Aorta (tissue), 5 donors: Measurements from ENCODE around the gene DQX1. TPM values are rescaled to one million over a fixed set of nuclear protein-coding genes. Genes with fewer than 3 reads are reported as not detected.

Experiments used
- ATAC-seq: fragments of 200-7000 bp; cut with Tn5 transposase; one replicate; pipeline ENCODE4 v1.9.1; 2022; ENCODE audit warnings: moderate library complexity; ENCODE audit not compliant: low FRiP score
- DNase-seq, 2 donors: peaks; one replicate each; pipeline ENCODE4 v3.0.0-alpha.2; 2020
- H3K27ac ChIP-seq, 2 donors: one replicate each; pipeline ENCODE4 v1.5.1; 2013; ENCODE audit warnings: low read length in 2 of 2, mild to moderate bottlenecking in 2 of 2, moderate library complexity in 2 of 2, control low read depth in 1 of 2, inconsistent platforms in 1 of 2, low read depth in 1 of 2
- H3K27me3 ChIP-seq, 2 donors: one replicate each; pipeline ENCODE4 v1.6.1; 2013; ENCODE audit warnings: control low read depth in 1 of 2, low read length in 1 of 2, mild to moderate bottlenecking in 1 of 2, moderate library complexity in 1 of 2; ENCODE audit not compliant: insufficient read depth in 2 of 2, control insufficient read depth in 1 of 2
- H3K36me3 ChIP-seq, 2 donors: one replicate each; pipeline ENCODE4 v1.6.1; 2013; ENCODE audit warnings: control low read depth in 1 of 2, low read length in 1 of 2, mild to moderate bottlenecking in 1 of 2; ENCODE audit not compliant: insufficient read depth in 2 of 2, control insufficient read depth in 1 of 2
- H3K4me1 ChIP-seq, 2 donors: one replicate each; pipeline ENCODE4 v1.6.1; 2013; ENCODE audit warnings: low read length in 2 of 2, control low read depth in 1 of 2, mild to moderate bottlenecking in 1 of 2, moderate library complexity in 1 of 2; ENCODE audit not compliant: insufficient read depth in 2 of 2, control insufficient read depth in 1 of 2
- H3K4me3 ChIP-seq, 2 donors: one replicate each; pipeline ENCODE4 v1.5.1; 2013; ENCODE audit warnings: low read length in 2 of 2, control low read depth in 1 of 2, mild to moderate bottlenecking in 1 of 2
- H3K9me3 ChIP-seq: one replicate; pipeline ENCODE4 v1.6.1; 2013; ENCODE audit warnings: mild to moderate bottlenecking, low read length; ENCODE audit not compliant: control insufficient read depth
- WGBS, 2 donors: extraction: QIAGEN DNeasy Blood & Tissue Kit; methylation state at CpG; one replicate each; pipeline ENCODE4 v1.1.7; 2013; 5-methylcytosine and 5-hydroxymethylcytosine counted together
- intact Hi-C, 2 donors: fragments of 100-400 bp; cut with DNase I; formaldehyde crosslinking; loops; one replicate each; pipeline versions ENCODE4 v1.14.2 to v1.15.0; 2022
- polyA plus RNA-seq, 2 donors: library from polyadenylated mRNA; stranded (reverse); fragments of 200-250 nt; gene quantifications; one replicate each; pipeline ENCODE4 v1.2.3, GENCODE V29; 2013
- total RNA-seq, 2 donors: library from RNA; stranded (reverse); fragmentation: NEBNext Ultra II Directional; extraction: Animal tissue kit (Norgen Biotek cat#: 25700); gene quantifications; one replicate each; pipeline ENCODE4 v1.2.1, GENCODE V29; 2021
- donor health status: healthy with polysubstance abuse.
- donor health status: Bipolar disorder and iron deficiency.
- donor health status: DM: no; HTN: no; CAD: no.
- donor health status: DM: no; HTN: no; CAD: no.
- donor health status: DM: yes; HTN: yes; CAD: no.

DQX1 gene
- total and polyA plus RNA-seq, 4 donors = 0.24 to 4.1 TPM; not detected in 2

- no peaks in the 10 kb centered on the region for H3K9me3 ChIP-seq
- 71 to 72% methylated on average over 3 of the region's 3 CpGs for WGBS, 2 donors
- peaks cover 0 to 5% of the 10 kb centered on the region in 2 donors for H3K36me3 ChIP-seq
- ATAC-seq = no peak
- intact Hi-C loops = no loop called here
- no peak overlapping the region for H3K27ac ChIP-seq
- no peaks in the 10 kb centered on the region for H3K4me1 ChIP-seq
- peaks cover 0 to 3% of the 10 kb centered on the region in 2 donors for H3K27me3 ChIP-seq
- no peak for DNase-seq
- no peak overlapping the region for H3K4me3 ChIP-seq
These were observed 3.5 kb downstream of the DQX1 start for GRCh38 chr2:74522516-74522915.

- H3K4me3 ChIP-seq = no peak overlapping the region
- intact Hi-C loops = no loop called here
These were observed 9.4 kb downstream of the DQX1 start for GRCh38 chr2:74516650-74517049.

GRCh38 chr2:74515981-74516633 is 9.9 kb downstream of the DQX1 start:
- H3K36me3 ChIP-seq = no peaks in the 10 kb centered on the region
- DNase-seq = peak; percentile 78 to 84
- H3K27me3 ChIP-seq = peaks cover 0 to 3% of the 10 kb centered on the region in 2 donors
- no peaks in the 10 kb centered on the region for H3K9me3 ChIP-seq
- intact Hi-C loops = no loop called here
- 2 to 3% methylated on average over 67 to 72 of the region's 72 CpGs for WGBS, 2 donors
- H3K27ac ChIP-seq = no peak overlapping the region
- no peak overlapping the region for H3K4me3 ChIP-seq
- no peaks in the 10 kb centered on the region for H3K4me1 ChIP-seq
- peak; percentile 42 for ATAC-seq

More at GRCh38 chr2:74516650-74517049, 9.4 kb downstream of the DQX1 start:
- Histone ChIP-seq H3K36me3 (no peaks in the 10 kb centered on the region), H3K27me3 (peaks cover 0 to 3% of the 10 kb centered on the region in 2 donors), H3K9me3 (no peaks in the 10 kb centered on the region), H3K4me1 (no peaks in the 10 kb centered on the region), H3K27ac (no peak overlapping the region)
- DNase-seq (no peak), ATAC-seq (no peak)
- WGBS, 2 donors = 64 to 65% methylated on average over 13 of the region's 13 CpGs

DNA sequence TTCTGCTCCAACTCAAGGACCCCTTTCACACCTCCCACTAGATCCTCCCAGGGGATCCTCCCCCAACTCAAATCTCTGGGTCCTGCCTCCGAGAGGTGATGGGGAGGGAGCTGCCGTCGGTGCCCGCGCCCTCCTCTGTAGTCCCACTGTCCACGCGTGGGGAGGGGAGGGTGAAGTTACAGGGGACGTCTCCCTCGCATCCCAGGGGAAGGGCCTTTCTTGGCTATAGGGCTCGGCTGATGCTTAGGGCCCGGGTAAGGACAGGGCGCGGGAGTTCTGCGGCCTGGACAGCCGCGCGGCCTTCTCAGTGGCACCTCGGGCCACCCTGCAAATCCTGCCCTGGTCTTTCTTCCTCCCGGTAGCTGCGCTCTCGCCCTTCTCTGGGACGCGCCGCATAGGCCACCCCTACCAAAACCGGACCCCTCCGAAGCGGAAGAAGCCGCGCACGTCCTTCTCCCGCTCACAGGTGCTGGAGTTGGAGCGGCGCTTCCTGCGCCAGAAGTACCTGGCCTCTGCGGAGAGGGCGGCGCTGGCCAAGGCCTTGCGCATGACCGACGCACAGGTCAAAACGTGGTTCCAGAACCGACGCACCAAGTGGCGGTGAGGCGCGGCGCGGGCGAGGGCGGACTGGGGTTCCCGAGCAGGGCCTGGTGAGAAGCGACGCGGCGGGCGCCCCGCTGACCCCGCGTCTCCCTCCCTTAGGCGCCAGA is 10.6 kb downstream of the DQX1 start:
- Histone ChIP-seq H3K27me3 (peaks cover 0 to 3% of the 10 kb centered on the region in 2 donors), H3K27ac (no peak overlapping the region), H3K36me3 (no peaks in the 10 kb centered on the region), H3K4me1 (no peaks in the 10 kb centered on the region), H3K9me3 (no peaks in the 10 kb centered on the region), H3K4me3 (no peak overlapping the region)
- intact Hi-C loops = no loop called here
- DNase-seq (no peak), ATAC-seq (no peak)
- 4 to 6% methylated on average over 53 to 60 of the region's 60 CpGs for WGBS, 2 donors

GRCh38 chr2:74514368-74515270 is 11.4 kb downstream of the DQX1 start, which contains the start of gene TLX2:
Gene TLX2, plus strand, starts transcription at chr2:74514450. Its CDS starts 357 bp downstream, at chr2:74514807.
- Histone ChIP-seq H3K4me3 (no peak within 1 kb of the TSS), H3K27me3 (no peaks in the 10 kb centered on the region), H3K27ac (no peak within 1 kb of the TSS), H3K9me3 (no peaks in the 10 kb centered on the region), H3K4me1 (no peaks in the 10 kb centered on the region), H3K36me3 (no peaks in the 10 kb centered on the region)
- 3 to 5% methylated on average over 52 to 82 of the region's 82 CpGs for WGBS, 2 donors
- ATAC-seq (no peak), DNase-seq (no peak)
- intact Hi-C loops = no loop called here

DNA sequence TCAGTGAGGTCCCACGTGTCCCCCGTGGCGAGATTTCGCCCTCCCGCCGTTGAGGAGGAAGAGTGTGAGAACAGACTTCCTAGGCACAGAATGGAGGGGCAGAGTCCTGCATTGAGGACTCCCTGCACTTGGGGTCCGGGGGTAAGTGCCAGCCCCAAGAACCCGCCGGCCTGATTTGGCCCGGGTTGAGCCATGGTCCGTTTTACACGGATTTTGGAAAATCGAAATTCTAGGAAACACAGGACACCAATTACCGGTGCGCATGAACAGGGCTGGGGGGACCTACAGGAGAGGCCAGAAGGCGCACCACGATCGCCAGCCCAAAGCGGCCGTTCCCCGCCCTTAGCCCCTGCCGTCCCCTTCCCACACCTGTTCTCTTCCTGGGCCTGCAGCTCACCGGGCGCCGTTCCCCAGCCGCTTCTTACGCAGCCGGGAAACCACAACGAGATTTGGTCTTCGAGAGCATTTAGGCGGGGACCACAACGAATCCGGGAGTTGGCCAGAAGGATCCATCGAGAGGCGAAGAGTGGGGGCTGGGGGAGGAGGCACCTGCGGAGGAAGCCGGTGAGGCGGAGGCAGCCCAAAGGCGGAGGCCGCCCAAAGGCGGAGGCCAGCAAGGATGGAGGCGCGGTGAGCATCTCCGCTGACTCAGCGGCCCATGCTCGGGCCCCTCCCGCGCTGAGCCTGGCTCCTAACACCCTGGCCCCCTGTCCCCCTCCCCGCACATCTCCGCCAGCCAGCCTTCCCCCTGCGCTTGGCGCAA is 12.2 kb downstream of the DQX1 start:
- Histone ChIP-seq H3K4me3 (no peak overlapping the region), H3K4me1 (no peaks in the 10 kb centered on the region), H3K36me3 (no peaks in the 10 kb centered on the region), H3K27ac (no peak overlapping the region), H3K9me3 (no peaks in the 10 kb centered on the region), H3K27me3 (no peaks in the 10 kb centered on the region)
- peak in 1 of 2 donors; percentile 72 for DNase-seq
- intact Hi-C loops = no loop called here
- 6% methylated on average over 49 to 52 of the region's 52 CpGs for WGBS, 2 donors
- no peak for ATAC-seq

DNA sequence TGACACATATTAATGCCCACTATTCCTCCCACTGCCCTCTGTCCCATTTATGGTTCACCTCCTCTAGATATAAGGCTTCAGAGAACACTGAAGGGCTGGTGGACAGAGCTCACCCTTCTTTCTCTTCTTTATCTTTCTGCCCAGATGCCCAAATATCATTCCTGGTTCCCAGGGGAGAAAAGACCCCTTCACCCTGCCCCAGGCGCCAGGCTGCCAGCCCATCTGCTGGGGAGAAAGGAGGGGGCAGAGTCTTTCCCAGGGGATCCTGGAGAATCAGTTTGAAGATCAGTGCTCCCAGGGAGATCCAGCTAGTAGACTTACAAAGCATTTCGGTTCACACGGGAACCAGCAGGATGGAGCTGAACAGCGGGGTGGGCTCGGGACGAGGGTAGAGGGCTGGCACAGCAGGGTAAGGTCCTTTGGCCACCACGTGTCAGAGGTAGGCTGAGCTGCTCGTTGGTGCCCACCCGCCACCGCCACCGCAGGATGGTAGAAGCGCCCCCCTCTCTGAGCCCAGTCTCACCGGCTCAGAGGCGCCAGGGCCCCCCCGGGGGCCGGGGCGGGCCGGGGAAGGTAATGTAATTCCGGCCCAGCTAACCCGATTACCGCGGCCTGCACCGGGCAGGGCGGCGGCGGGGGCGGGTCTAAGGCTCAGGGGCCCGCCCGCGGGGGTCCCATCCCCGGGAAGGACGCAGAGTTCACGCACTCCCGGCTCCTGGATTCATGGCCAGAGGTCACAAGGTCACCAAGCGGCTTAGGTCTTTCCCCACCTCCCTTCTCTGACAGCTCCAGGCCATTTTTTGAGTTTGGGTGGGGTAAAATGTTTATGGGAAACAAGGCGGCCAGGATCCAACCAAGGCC is 13.1 kb downstream of the DQX1 start:
- ATAC-seq = no peak
- Histone ChIP-seq H3K9me3 (no peaks in the 10 kb centered on the region), H3K36me3 (no peaks in the 10 kb centered on the region), H3K27me3 (no peaks in the 10 kb centered on the region), H3K4me1 (no peaks in the 10 kb centered on the region), H3K4me3 (no peak overlapping the region), H3K27ac (no peak overlapping the region)
- 8% methylated on average over 26 to 36 of the region's 36 CpGs for WGBS, 2 donors
- DNase-seq = no peak
- intact Hi-C loops = no loop called here
